ENCODE data around the gene LRRTM2.

Gene LRRTM2

GRCh38 chr5:138878437-138879235, 3.5 kb upstream of the LRRTM2 start:
- DNase-seq (ENCODE audit: low read depth): no peak

- DNase-seq (ENCODE audit: low read depth): no peak
These were observed 1.7 kb upstream of the LRRTM2 start for GRCh38 chr5:138876811-138877210.

GRCh38 chr5:138875946-138876345, 811 bp upstream of the LRRTM2 start:
- DNase-seq (ENCODE audit: low read depth): no peak

GRCh38 chr5:138875552-138875875, 379 bp upstream of the LRRTM2 start:
- DNase-seq (ENCODE audit: low read depth): no peak

GRCh38 chr5:138874241-138874640, 894 bp downstream of the LRRTM2 start:
- no peak for DNase-seq (ENCODE audit: low read depth)

GRCh38 chr5:138873466-138874221, 1.5 kb downstream of the LRRTM2 start:
- no peak for DNase-seq (ENCODE audit: low read depth)

- DNase-seq (ENCODE audit: low read depth): no peak
These were observed 2.2 kb downstream of the LRRTM2 start for GRCh38 chr5:138872841-138873465.

- no peak for DNase-seq (ENCODE audit: low read depth)
These were observed 4.5 kb downstream of the LRRTM2 start for GRCh38 chr5:138870611-138871010.

GRCh38 chr5:138869763-138870500, 5.2 kb downstream of the LRRTM2 start:
- DNase-seq (ENCODE audit: low read depth): no peak

GRCh38 chr5:138869038-138869437, 6.1 kb downstream of the LRRTM2 start:
- no peak for DNase-seq (ENCODE audit: low read depth)

- DNase-seq (ENCODE audit: low read depth): no peak
These were observed 8.1 kb downstream of the LRRTM2 start for GRCh38 chr5:138867011-138867410.

GRCh38 chr5:138853132-138853531, 22.0 kb downstream of the LRRTM2 start:
- DNase-seq (ENCODE audit: low read depth): no peak

- DNase-seq (ENCODE audit: low read depth): no peak
These were observed 24.2 kb downstream of the LRRTM2 start for GRCh38 chr5:138850865-138851435.

- DNase-seq (ENCODE audit: low read depth): no peak
These were observed 25.3 kb downstream of the LRRTM2 start for GRCh38 chr5:138849882-138850281.

GRCh38 chr5:138849439-138849838, 25.7 kb downstream of the LRRTM2 start:
- no peak for DNase-seq (ENCODE audit: low read depth)

GRCh38 chr5:138844812-138845513, 30.2 kb downstream of the LRRTM2 start:
- no peak for DNase-seq (ENCODE audit: low read depth)

GRCh38 chr5:138844125-138844461, 31.0 kb downstream of the LRRTM2 start:
- DNase-seq (ENCODE audit: low read depth): no peak

- DNase-seq (ENCODE audit: low read depth): no peak
These were observed 31.6 kb downstream of the LRRTM2 start for GRCh38 chr5:138843316-138844124.

- DNase-seq (ENCODE audit: low read depth): no peak
These were observed 33.6 kb downstream of the LRRTM2 start for GRCh38 chr5:138841531-138841930.

GRCh38 chr5:138840103-138840502, 35.0 kb downstream of the LRRTM2 start:
- no peak for DNase-seq (ENCODE audit: low read depth)

- DNase-seq (ENCODE audit: low read depth): no peak
These were observed 38.0 kb downstream of the LRRTM2 start for GRCh38 chr5:138837160-138837559.
